Astrocyte of the cerebellum (primary cell): ENCODE data around the gene FTH1.
A peak's percentile ranks its signal among the peaks of the same experiment; 100 is the strongest.

ENCODE experiments used
- DNase-seq: peaks from one replicate; pipeline ENCODE4 v3.0.0-alpha.2; 2011; ENCODE audit warnings: low read depth
- H3K4me3 ChIP-seq: 2 replicates; pipeline ENCODE4 v1.5.1; 2011; ENCODE audit warnings: mild to moderate bottlenecking, low read depth, low read length, moderate library complexity
- CTCF ChIP-seq: IDR thresholded peaks from 2 replicates; pipeline ENCODE4 v1.5.1; 2012; ENCODE audit warnings: low read length, low read depth, moderate library complexity, mild to moderate bottlenecking; ENCODE audit errors: missing control alignments
- in situ Hi-C: cut with HindIII; loops from 2 replicates; pipeline ENCODE4 v1.10.0; 2017; ENCODE audit warnings: low sequenced_read_pairs

The FTH1 gene

GRCh38 chr11:61918251-61918937 is 49.0 kb downstream of the FTH1 start:
- in situ Hi-C loops = no loop called here
- H3K4me3 ChIP-seq = no peak overlapping the region
- no peak for DNase-seq
- no peak for TF ChIP-seq CTCF

- H3K4me3 ChIP-seq = peak within 1 kb of the TSS; percentile 45
These were observed 49.9 kb downstream of the FTH1 start, which contains the start of gene RAB3IL1 for GRCh38 chr11:61917334-61918109. RAB3IL1 (minus strand) TSS chr11:61917566; CDS start chr11:61917367, 199 bp downstream.

GRCh38 chr11:61916737-61917333 is 50.6 kb downstream of the FTH1 start:
- in situ Hi-C loops = no loop called here
- peak overlapping the region; percentile 45 for H3K4me3 ChIP-seq
- no peak for TF ChIP-seq CTCF
- DNase-seq = no peak

More at GRCh38 chr11:61917334-61918109, 49.9 kb downstream of the FTH1 start, which contains the start of gene RAB3IL1:
- in situ Hi-C loops = no loop called here
- no peak for TF ChIP-seq CTCF
- DNase-seq = no peak

- H3K4me3 ChIP-seq = no peak overlapping the region
- TF ChIP-seq CTCF = no peak
- in situ Hi-C loops = loop anchor here (5.0 kb wide), 1 partner anchor 158 kb away; no protein-coding TSS in a partner anchor
- no peak for DNase-seq
These were observed 52.8 kb downstream of the FTH1 start for GRCh38 chr11:61914471-61915171.
